GM19025 (cell line): Measurements from ENCODE around the gene KRTAP21-3.
"Not testable (repeated sequence)": the region's sequence is repeated elsewhere in the genome, so short reads cannot be mapped to it uniquely, and the experiment has no call there.

Experiments used
- ATAC-seq: cut with Tn5 transposase; IDR thresholded peaks from one replicate; pipeline ENCODE4 v1.9.1; 2021; ENCODE audit warnings: mild to moderate bottlenecking, low read depth, moderate library complexity; ENCODE audit not compliant: unreplicated experiment

The KRTAP21-3 gene

GRCh38 chr21:30718239-30718909 is at the start of gene KRTAP21-3:
Gene KRTAP21-3, minus strand, starts transcription at chr21:30718777. Its CDS starts 18 bp downstream, at chr21:30718759.
- ATAC-seq: no peak

- ATAC-seq: no peak
Observed at GRCh38 chr21:30760776-30761175, 42.2 kb upstream of the KRTAP21-3 start.

GRCh38 chr21:30758306-30758705 is 39.7 kb upstream of the KRTAP21-3 start:
- no peak for ATAC-seq

- ATAC-seq: not testable (repeated sequence)
Observed at GRCh38 chr21:30755328-30755727, 36.8 kb upstream of the KRTAP21-3 start, which contains the start of gene KRTAP21-1. Gene KRTAP21-1, minus strand, starts transcription at chr21:30755428. Its CDS starts 50 bp downstream, at chr21:30755378.

GRCh38 chr21:30747159-30747558 is 28.6 kb upstream of the KRTAP21-3 start, which contains the start of gene KRTAP21-2:
Gene KRTAP21-2, minus strand, starts transcription at chr21:30747259. Its CDS starts 57 bp downstream, at chr21:30747202.
- no peak for ATAC-seq

- ATAC-seq: no peak
Observed at GRCh38 chr21:30740462-30740861, 21.9 kb upstream of the KRTAP21-3 start.

- no peak for ATAC-seq
Observed at GRCh38 chr21:30733026-30733425, 14.4 kb upstream of the KRTAP21-3 start.

GRCh38 chr21:30726726-30727125 is 8.1 kb upstream of the KRTAP21-3 start:
- no peak for ATAC-seq

GRCh38 chr21:30719401-30719800 is 824 bp upstream of the KRTAP21-3 start:
- ATAC-seq: no peak

- ATAC-seq: no peak
Observed at GRCh38 chr21:30717105-30717504, 1.5 kb downstream of the KRTAP21-3 start.

GRCh38 chr21:30714946-30715345 is 3.6 kb downstream of the KRTAP21-3 start:
- no peak for ATAC-seq

GRCh38 chr21:30714456-30714855 is 4.1 kb downstream of the KRTAP21-3 start:
- no peak for ATAC-seq

- no peak for ATAC-seq
Observed at GRCh38 chr21:30713766-30714165, 4.8 kb downstream of the KRTAP21-3 start.

- ATAC-seq: no peak
Observed at GRCh38 chr21:30710499-30710898, 8.1 kb downstream of the KRTAP21-3 start.

GRCh38 chr21:30707409-30707808 is 11.2 kb downstream of the KRTAP21-3 start:
- no peak for ATAC-seq

GRCh38 chr21:30695956-30696355 is 22.6 kb downstream of the KRTAP21-3 start:
- no peak for ATAC-seq

- ATAC-seq: no peak
Observed at GRCh38 chr21:30689822-30690221, 28.8 kb downstream of the KRTAP21-3 start.

GRCh38 chr21:30684506-30684905 is 34.1 kb downstream of the KRTAP21-3 start:
- ATAC-seq: no peak

- ATAC-seq: no peak
Observed at GRCh38 chr21:30680586-30680985, 38.0 kb downstream of the KRTAP21-3 start.

- no peak for ATAC-seq
Observed at GRCh38 chr21:30676737-30677136, 41.8 kb downstream of the KRTAP21-3 start.

GRCh38 chr21:30674312-30674711 is 44.3 kb downstream of the KRTAP21-3 start:
- ATAC-seq: no peak

GRCh38 chr21:30672985-30673650 is 45.5 kb downstream of the KRTAP21-3 start:
- no peak for ATAC-seq
